Fibroblast of pulmonary artery (primary cell): ENCODE measurements around the gene TEPSIN.

Experiments
- DNase-seq: peaks from one replicate; pipeline ENCODE4 v3.0.0-alpha.2; 2010; ENCODE audit warnings: low read depth
- H3K4me3 ChIP-seq: replicated peaks from 2 replicates; pipeline ENCODE4 v1.5.1; 2011; ENCODE audit warnings: low read depth, mild to moderate bottlenecking, control low read depth, low read length, moderate library complexity
- TF ChIP-seq, protein P1 (sequence below): IDR thresholded peaks from 2 replicates; pipeline ENCODE4 v1.5.1; 2011; ENCODE audit warnings: mild to moderate bottlenecking, control low read depth, low read length, inconsistent platforms; ENCODE audit errors: missing control alignments

TEPSIN gene

DNA sequence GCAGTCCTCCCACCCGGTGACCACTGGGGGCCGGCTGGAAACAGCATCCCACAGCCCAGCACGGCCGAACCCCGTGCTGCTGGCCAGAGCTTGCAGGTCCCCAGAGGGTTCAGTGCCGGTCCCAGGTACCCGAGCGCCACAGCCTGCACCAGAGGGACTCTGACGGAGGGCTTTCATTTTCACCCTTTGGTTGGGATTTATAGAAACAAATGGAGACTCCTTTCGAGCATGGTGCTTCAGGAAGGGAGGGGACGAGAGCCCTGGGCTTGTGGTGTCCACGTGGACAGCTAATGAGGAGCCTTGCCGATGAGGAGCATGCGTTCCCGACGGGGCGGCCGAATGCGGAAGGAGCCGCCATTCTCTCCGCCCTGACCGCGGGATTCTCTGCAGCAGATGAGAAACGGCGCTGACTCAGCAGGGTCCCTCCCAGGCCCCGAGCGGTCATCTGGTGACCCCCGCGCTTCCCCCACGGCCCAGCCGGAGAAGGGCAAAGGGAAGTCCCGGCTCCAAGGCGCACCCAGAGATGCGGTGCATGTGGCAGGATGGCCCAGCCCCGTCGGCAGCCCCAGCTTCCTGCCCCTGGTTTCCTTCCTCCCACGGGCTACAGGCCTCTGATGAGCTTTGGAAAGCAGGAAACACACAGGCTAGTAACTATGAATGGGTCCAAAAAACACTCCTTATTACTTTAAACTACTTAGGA lies 46.5 kb upstream of the TEPSIN start:
- TF ChIP-seq, protein P1, sequence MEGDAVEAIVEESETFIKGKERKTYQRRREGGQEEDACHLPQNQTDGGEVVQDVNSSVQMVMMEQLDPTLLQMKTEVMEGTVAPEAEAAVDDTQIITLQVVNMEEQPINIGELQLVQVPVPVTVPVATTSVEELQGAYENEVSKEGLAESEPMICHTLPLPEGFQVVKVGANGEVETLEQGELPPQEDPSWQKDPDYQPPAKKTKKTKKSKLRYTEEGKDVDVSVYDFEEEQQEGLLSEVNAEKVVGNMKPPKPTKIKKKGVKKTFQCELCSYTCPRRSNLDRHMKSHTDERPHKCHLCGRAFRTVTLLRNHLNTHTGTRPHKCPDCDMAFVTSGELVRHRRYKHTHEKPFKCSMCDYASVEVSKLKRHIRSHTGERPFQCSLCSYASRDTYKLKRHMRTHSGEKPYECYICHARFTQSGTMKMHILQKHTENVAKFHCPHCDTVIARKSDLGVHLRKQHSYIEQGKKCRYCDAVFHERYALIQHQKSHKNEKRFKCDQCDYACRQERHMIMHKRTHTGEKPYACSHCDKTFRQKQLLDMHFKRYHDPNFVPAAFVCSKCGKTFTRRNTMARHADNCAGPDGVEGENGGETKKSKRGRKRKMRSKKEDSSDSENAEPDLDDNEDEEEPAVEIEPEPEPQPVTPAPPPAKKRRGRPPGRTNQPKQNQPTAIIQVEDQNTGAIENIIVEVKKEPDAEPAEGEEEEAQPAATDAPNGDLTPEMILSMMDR, result no peak
- DNase-seq, result peak; percentile 42
- H3K4me3 ChIP-seq, result peak overlapping the region; percentile 24

DNA sequence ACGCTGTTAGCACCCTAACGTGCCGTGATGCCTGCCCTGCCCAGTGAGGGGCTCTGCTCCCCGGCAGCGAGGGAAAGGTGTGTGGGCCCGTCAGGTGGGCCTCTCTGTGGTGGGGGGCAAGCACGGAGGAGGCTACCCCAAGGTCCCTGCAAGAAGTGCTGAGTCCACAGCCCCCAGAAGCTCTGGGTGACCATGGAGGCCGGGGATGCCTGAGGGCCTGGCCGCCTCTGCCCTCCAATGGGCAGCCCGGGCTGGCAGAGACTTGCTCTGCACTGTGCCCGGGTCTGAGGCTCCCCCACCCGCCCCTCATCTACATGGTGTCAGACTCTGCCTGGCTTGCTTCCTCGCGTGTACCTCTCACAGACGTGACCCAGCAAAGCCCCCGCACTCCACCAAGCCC lies 44.0 kb upstream of the TEPSIN start:
- DNase-seq, result no peak
- TF ChIP-seq, protein P1, result no peak
- no peak overlapping the region for H3K4me3 ChIP-seq

DNA sequence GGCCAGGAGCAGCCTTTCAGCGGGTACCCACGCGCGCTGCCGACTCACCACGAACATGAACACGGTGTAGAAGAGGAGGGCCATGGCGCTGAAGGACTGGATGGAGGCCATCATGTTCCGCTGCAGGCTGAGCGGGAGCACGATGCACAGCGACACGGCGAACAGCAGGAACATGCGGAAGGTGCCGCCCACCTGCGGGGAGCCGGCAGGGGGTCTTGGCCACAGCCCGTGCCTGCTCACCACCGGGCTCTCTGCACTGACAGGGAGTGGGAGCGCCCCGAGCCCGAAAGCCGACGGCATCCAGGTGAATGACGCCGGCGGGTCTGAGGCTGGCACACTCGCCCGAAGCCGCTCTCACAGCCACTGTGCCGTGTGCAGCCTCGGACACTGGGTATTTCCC lies 43.3 kb upstream of the TEPSIN start:
- H3K4me3 ChIP-seq, result no peak overlapping the region
- no peak for DNase-seq
- TF ChIP-seq, protein P1, result no peak

DNA sequence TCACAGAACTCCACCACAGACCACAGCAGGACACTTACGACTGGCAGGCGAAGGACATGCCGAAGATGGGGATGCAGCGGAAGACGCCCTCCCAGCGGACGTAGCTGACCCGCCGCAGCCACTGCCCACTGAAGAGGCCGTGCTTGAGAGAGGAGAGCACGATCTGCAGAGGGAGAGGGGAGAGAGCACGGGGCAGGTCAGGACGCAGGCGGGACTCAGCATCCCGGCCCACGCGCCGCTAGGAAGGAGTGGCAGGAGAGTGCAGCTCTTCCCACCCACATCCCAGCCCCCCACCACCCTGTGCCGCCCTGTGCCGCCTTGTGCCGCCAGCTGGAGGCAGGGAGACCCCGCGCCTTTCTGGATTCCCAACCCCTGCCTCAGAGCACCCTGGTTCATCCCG lies 41.7 kb upstream of the TEPSIN start:
- TF ChIP-seq, protein P1, result no peak
- DNase-seq, result no peak
- H3K4me3 ChIP-seq, result no peak overlapping the region

DNA sequence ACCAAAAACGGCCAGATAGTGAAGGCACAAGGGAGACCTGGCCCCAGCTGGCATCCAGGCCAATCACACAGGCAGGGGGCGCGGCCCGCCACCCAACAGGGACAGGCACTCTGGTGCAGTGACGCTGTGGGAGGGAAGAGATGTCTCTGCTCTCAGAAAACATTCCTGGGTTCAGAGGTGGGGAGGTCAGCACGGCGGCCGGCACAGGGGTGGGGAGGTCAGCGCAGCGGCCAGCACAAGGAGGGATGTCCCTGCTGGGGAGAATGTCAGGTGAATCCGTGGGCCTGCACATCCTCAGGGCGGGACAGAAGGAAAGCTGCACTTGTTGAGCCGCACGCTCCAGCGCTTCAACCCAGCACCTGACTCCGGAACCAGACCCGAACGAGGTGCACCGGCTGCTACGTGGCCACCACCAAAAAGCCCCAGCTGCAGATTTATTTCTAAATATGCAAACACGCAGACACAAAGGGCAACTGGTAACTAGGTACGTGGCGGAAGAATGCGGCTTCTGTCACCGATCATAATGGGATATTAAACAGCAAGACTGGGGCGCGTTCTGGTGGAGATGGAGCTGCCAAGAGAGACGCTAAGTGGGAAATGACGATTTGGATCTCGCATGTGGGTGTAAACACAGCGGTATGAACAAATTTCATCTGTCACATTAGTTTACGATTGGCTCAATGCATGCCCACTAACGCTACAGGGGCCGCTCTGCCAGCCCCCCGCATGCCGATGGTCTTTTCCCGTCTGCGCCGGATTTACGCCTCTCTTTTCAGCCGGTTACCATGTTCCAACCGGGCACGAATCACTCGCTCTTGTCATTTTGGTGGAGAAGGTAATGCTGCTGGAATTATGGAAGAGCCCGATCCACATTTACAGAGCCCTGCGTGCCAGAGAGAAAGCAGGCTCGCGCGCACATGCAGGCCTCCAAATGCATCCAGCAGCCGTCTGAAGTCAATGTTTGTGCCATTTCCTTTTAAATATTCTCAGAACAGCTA lies 40.7 kb upstream of the TEPSIN start:
- no peak overlapping the region for H3K4me3 ChIP-seq
- no peak for DNase-seq
- TF ChIP-seq, protein P1, result no peak

DNA sequence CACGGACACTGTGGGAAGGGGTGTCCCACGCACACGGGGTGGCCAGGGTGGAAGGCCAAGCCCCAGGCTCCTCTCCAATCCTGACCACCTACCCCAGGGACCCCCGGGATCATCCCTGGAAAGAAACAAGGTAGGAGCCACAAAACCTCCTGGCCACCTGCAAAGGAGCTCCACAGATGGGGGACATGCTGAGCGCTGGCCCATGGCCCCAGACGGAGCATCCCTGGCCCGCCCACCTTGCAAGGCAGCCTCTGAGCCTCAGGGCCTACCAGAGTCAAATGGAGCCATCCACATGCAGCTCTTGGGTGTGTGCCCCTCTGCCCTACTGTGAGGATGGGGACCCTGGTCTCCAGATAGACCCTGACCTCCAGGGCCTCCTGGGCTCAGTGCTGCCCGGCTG lies 40.0 kb upstream of the TEPSIN start:
- no peak for DNase-seq
- TF ChIP-seq, protein P1, result no peak
- no peak overlapping the region for H3K4me3 ChIP-seq
